Thymus (tissue), 11 donors: ENCODE data around the gene KDM2B. TPM values are rescaled to one million over a fixed set of nuclear protein-coding genes. Genes with fewer than 3 reads are reported as not detected.

Experiments
- DNase-seq, 9 donors: peaks; one replicate each; pipeline ENCODE4 v3.0.0-alpha.2; 2013; ENCODE audit warnings: low spot score in 9 of 9, low read depth in 6 of 9, missing footprints in 1 of 9
- H3K27ac ChIP-seq, 2 donors: one replicate each; pipeline ENCODE4 v1.5.1; 2013; ENCODE audit warnings: control low read depth in 1 of 2, low read depth in 1 of 2, low read length in 1 of 2, mild to moderate bottlenecking in 1 of 2, moderate library complexity in 1 of 2
- H3K27me3 ChIP-seq, 2 donors: one replicate each; pipeline ENCODE4 v1.5.1; 2013; ENCODE audit warnings: low read length in 1 of 2; ENCODE audit not compliant: control insufficient read depth in 2 of 2, insufficient read depth in 1 of 2
- H3K36me3 ChIP-seq, 2 donors: one replicate each; pipeline ENCODE4 v1.5.1; 2013; ENCODE audit warnings: low read length in 1 of 2, mild to moderate bottlenecking in 1 of 2, moderate library complexity in 1 of 2; ENCODE audit not compliant: control insufficient read depth in 2 of 2, insufficient read depth in 2 of 2
- H3K4me1 ChIP-seq, 2 donors: one replicate each; pipeline ENCODE4 v1.5.1; 2013; ENCODE audit warnings: low read length in 2 of 2; ENCODE audit not compliant: control insufficient read depth in 2 of 2, insufficient read depth in 2 of 2
- H3K4me3 ChIP-seq, 2 donors: one replicate each; pipeline ENCODE4 v1.5.1; 2013; ENCODE audit warnings: low read length in 2 of 2, control low read depth in 1 of 2, mild to moderate bottlenecking in 1 of 2
- H3K9me3 ChIP-seq, 2 donors: one replicate each; pipeline ENCODE4 v1.5.1; 2013; ENCODE audit warnings: low read length in 1 of 2, mild to moderate bottlenecking in 1 of 2; ENCODE audit not compliant: control insufficient read depth in 2 of 2, insufficient read depth in 1 of 2
- WGBS: extraction: QIAGEN DNeasy Blood & Tissue Kit; methylation state at CpG from one replicate; pipeline ENCODE4 v1.1.7; 2013; 5-methylcytosine and 5-hydroxymethylcytosine counted together
- polyA plus RNA-seq: library from polyadenylated mRNA; stranded (reverse); fragments of 200-250 nt; gene quantifications from one replicate; pipeline ENCODE4 v1.2.3, GENCODE V29; 2013
- total RNA-seq: library from RNA; stranded (reverse); fragments of 120-200 nt; gene quantifications from one replicate; pipeline ENCODE4 v1.2.4, GENCODE V29; 2013
- donor health status: healthy.

The KDM2B gene
- total and polyA plus RNA-seq, 2 donors, result 25.9 to 26.4 TPM

DNA sequence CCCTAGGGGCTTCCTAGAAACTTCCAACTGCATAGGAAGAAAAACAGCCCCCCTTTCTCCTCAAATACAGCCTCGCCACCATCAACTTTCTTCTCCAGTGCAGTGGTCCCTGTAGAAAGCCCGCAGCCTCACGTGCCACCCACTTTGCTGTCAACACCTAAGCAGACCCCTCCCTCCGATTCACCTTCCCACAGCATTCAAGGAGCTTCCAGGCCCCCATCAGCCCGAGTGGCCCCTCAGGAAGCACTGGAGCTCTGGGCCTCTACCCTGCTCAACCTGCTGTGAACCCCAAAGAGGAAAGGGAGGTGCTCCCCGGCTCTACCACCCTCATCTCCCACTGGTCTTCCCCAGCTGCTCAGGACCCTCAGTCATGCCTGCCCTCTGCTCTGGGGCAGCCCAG lies 125.9 kb downstream of the KDM2B start:
- peaks cover 20 to 24% of the 10 kb centered on the region in 2 donors for H3K36me3 ChIP-seq
- H3K4me3 ChIP-seq, result no peak overlapping the region
- 93% methylated on average over 6 of the region's 6 CpGs for WGBS
- no peak for DNase-seq
- H3K9me3 ChIP-seq, result peaks cover 0 to 4% of the 10 kb centered on the region in 2 donors
- H3K27me3 ChIP-seq, result no peaks in the 10 kb centered on the region
- peaks cover 0 to 14% of the 10 kb centered on the region in 2 donors for H3K4me1 ChIP-seq
- no peak overlapping the region for H3K27ac ChIP-seq

DNA sequence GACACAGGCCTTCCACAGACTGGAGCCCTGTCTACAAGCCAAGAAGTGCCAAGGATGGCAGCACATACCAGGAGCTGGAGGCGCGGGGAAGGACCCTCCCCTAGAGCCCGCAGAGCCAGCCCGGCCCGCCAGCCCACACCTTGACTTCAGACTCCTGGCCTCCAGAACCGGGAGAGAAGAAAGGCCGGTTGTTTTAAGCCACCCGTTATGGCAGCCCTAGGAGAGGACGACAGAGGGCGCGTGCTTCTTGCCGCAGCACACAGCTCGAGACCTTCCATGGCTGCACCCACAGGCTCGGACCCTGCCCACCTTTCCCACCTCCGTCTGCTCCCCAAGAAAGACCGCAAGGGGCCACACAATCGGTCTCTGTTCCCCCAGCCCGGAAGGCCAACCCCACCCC lies 127.2 kb downstream of the KDM2B start:
- no peak overlapping the region for H3K4me3 ChIP-seq
- H3K9me3 ChIP-seq, result no peaks in the 10 kb centered on the region
- H3K27ac ChIP-seq, result no peak overlapping the region
- 98% methylated on average over 18 of the region's 18 CpGs for WGBS
- H3K4me1 ChIP-seq, result peaks cover 0 to 15% of the 10 kb centered on the region in 2 donors
- H3K27me3 ChIP-seq, result no peaks in the 10 kb centered on the region
- DNase-seq, result no peak
- H3K36me3 ChIP-seq, result peaks cover 26 to 30% of the 10 kb centered on the region in 2 donors

DNA sequence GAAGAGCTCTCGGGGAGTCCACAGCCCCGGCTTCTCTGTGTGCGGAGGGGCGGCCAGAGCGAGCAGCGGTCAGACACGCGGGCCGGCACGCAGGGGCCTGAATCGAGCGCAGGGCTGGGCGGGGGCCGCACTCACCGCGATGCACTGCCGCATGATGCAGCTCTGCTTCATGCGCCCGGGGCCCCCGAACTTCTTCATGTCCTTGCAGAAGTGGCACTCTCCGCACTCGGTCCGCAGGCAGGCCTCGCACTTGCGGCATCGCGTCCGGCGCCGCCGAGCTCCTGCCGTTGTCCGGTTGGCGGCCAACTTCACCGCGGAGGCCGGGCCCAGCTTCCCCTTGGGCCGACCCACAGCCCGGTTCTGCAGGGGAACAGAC lies 127.8 kb downstream of the KDM2B start:
- peaks cover 0 to 19% of the 10 kb centered on the region in 2 donors for H3K4me1 ChIP-seq
- peaks cover 30 to 33% of the 10 kb centered on the region in 2 donors for H3K36me3 ChIP-seq
- no peak for DNase-seq
- no peaks in the 10 kb centered on the region for H3K27me3 ChIP-seq
- H3K27ac ChIP-seq, result no peak overlapping the region
- H3K9me3 ChIP-seq, result no peaks in the 10 kb centered on the region
- no peak overlapping the region for H3K4me3 ChIP-seq
- 98% methylated on average over 39 of the region's 39 CpGs for WGBS

DNA sequence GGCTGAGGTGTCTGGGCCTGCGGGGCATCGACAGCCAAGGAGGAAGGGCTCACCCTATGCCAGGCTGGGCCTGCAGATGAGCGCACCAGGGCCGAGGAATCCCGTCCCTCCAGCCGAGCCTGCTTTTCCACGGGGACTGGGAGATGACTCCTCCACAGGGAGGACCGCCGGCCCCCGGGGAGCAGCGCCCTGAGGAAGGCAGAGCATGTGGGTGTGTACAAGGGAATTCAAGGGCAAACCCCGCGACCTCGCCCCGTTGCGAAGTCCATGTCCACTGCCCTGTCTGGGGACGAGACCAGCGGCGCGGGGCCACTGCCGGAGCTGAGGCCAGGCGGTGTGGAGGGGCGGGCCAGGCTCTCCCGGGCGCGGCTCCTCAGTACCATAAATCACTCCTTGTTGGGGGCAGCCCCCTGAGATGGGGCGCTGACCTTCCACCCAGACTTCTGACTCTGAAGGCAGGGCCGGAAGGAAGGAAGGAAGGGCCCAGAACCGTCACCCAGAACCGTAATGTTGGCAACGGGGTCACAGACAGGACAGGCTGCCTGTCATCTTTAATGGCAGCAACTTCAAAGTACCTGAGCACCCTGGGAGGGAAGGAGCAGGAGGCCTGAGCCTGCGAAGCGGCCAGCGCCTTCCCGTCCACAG lies 128.4 kb downstream of the KDM2B start:
- peak overlapping the region; percentile 6 to 66 for H3K27ac ChIP-seq
- H3K27me3 ChIP-seq, result no peaks in the 10 kb centered on the region
- peaks cover 33 to 35% of the 10 kb centered on the region in 2 donors for H3K36me3 ChIP-seq
- WGBS, result 92% methylated on average over 35 of the region's 35 CpGs
- no peak for DNase-seq
- H3K4me3 ChIP-seq, result no peak overlapping the region
- peaks cover 0 to 19% of the 10 kb centered on the region in 2 donors for H3K4me1 ChIP-seq
- no peaks in the 10 kb centered on the region for H3K9me3 ChIP-seq

DNA sequence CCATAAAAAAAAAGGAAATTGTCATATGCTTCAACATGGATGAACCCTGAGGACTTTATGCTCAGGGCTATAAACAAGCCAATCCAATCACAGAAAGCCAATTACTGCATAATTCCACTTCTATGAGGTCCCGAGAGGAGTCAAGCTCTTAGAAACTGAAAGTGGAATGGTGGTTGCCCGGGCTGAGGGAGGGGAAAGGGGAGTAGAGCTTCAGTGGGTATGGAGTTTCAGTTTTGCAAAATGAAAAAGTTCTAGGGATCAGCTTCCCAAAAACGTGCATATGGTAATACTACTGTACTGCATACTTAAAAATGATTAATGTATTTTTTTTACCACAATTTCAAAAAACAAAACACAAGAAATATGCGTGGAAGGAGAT lies 128.9 kb downstream of the KDM2B start:
- peak overlapping the region; percentile 6 to 66 for H3K27ac ChIP-seq
- H3K27me3 ChIP-seq, result no peaks in the 10 kb centered on the region
- WGBS, result 49% methylated on average over 4 of the region's 4 CpGs
- peaks cover 33 to 35% of the 10 kb centered on the region in 2 donors for H3K36me3 ChIP-seq
- DNase-seq, result peak in 1 of 9 donors; percentile 28
- H3K4me1 ChIP-seq, result peaks cover 0 to 18% of the 10 kb centered on the region in 2 donors
- no peaks in the 10 kb centered on the region for H3K9me3 ChIP-seq
- no peak overlapping the region for H3K4me3 ChIP-seq

- H3K4me3 ChIP-seq, result no peak overlapping the region
- WGBS, result 95% methylated on average over 16 of the region's 16 CpGs
- H3K27me3 ChIP-seq, result no peaks in the 10 kb centered on the region
- peaks cover 40 to 54% of the 10 kb centered on the region in 2 donors for H3K36me3 ChIP-seq
- no peaks in the 10 kb centered on the region for H3K9me3 ChIP-seq
- H3K27ac ChIP-seq, result no peak overlapping the region
- peaks cover 0 to 10% of the 10 kb centered on the region in 2 donors for H3K4me1 ChIP-seq
- no peak for DNase-seq
These were observed 132.0 kb downstream of the KDM2B start for GRCh38 chr12:121448771-121449315.

GRCh38 chr12:121446750-121447149 lies 134.1 kb downstream of the KDM2B start:
- no peaks in the 10 kb centered on the region for H3K27me3 ChIP-seq
- no peak for DNase-seq
- over 99% methylated on average over 3 of the region's 3 CpGs for WGBS
- no peaks in the 10 kb centered on the region for H3K9me3 ChIP-seq
- peaks cover 0 to 5% of the 10 kb centered on the region in 2 donors for H3K4me1 ChIP-seq
- H3K4me3 ChIP-seq, result no peak overlapping the region
- no peak overlapping the region for H3K27ac ChIP-seq
- peaks cover 40 to 63% of the 10 kb centered on the region in 2 donors for H3K36me3 ChIP-seq

DNA sequence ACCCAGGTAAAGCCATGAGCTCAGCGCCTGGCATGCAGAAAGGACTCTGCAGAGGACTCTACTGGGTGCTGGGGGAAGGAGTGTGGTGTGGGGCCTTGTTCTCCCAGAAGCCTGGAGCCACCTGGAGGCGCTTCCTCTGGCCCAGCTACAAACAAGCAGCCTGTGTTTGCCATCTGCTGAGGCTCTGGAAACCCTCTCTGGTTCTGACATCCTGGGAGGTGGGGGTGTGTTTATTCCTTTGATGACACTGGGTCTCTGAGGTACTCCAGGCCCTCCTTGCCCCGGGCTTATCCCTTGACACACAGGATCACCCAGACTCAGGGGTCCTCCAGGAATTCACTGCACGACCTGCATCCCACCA lies 136.0 kb downstream of the KDM2B start:
- Histone ChIP-seq H3K9me3 (no peaks in the 10 kb centered on the region), H3K27me3 (no peaks in the 10 kb centered on the region), H3K4me1 (peaks cover 0 to 5% of the 10 kb centered on the region in 2 donors), H3K27ac (no peak overlapping the region), H3K4me3 (no peak overlapping the region), H3K36me3 (peaks cover 56 to 74% of the 10 kb centered on the region in 2 donors)
- DNase-seq, result no peak
- over 99% methylated on average over 4 of the region's 4 CpGs for WGBS

GRCh38 chr12:121443911-121444841 lies 136.6 kb downstream of the KDM2B start:
- no peaks in the 10 kb centered on the region for H3K27me3 ChIP-seq
- H3K36me3 ChIP-seq, result peaks cover 60 to 78% of the 10 kb centered on the region in 2 donors
- no peaks in the 10 kb centered on the region for H3K9me3 ChIP-seq
- H3K4me1 ChIP-seq, result peaks cover 0 to 5% of the 10 kb centered on the region in 2 donors
- WGBS, result 97% methylated on average over 45 of the region's 45 CpGs
- DNase-seq, result no peak
- H3K4me3 ChIP-seq, result no peak overlapping the region
- H3K27ac ChIP-seq, result no peak overlapping the region
